Measurements from ENCODE around the gene LAMA2.
"Not testable (repeated sequence)": the region's sequence is repeated elsewhere in the genome, so short reads cannot be mapped to it uniquely, and the experiment has no call there.

The LAMA2 gene

GRCh38 chr6:129084406-129084805, 201.5 kb downstream of the LAMA2 start:
- DNase-seq: no peak

GRCh38 chr6:129088481-129088880, 205.5 kb downstream of the LAMA2 start:
- DNase-seq: not testable (repeated sequence)

- no peak for DNase-seq
Observed at GRCh38 chr6:129089357-129089756, 206.4 kb downstream of the LAMA2 start.

GRCh38 chr6:129094147-129094546, 211.2 kb downstream of the LAMA2 start:
- no peak for DNase-seq

- no peak for DNase-seq
Observed at GRCh38 chr6:129096651-129097290, 213.8 kb downstream of the LAMA2 start.

- DNase-seq: no peak
Observed at GRCh38 chr6:129098061-129098553, 215.2 kb downstream of the LAMA2 start.

GRCh38 chr6:129099696-129100095, 216.8 kb downstream of the LAMA2 start:
- no peak for DNase-seq

GRCh38 chr6:129100164-129100563, 217.2 kb downstream of the LAMA2 start:
- no peak for DNase-seq

- no peak for DNase-seq
Observed at GRCh38 chr6:129102741-129103140, 219.8 kb downstream of the LAMA2 start.

GRCh38 chr6:129104131-129104530, 221.2 kb downstream of the LAMA2 start:
- DNase-seq: no peak

GRCh38 chr6:129104560-129104959, 221.6 kb downstream of the LAMA2 start:
- no peak for DNase-seq

GRCh38 chr6:129105035-129105434, 222.1 kb downstream of the LAMA2 start:
- no peak for DNase-seq

GRCh38 chr6:129105793-129106192, 222.9 kb downstream of the LAMA2 start:
- no peak for DNase-seq

GRCh38 chr6:129108337-129108736, 225.4 kb downstream of the LAMA2 start:
- DNase-seq: no peak

GRCh38 chr6:129110690-129111343, 227.9 kb downstream of the LAMA2 start:
- no peak for DNase-seq

GRCh38 chr6:129111346-129111745, 228.4 kb downstream of the LAMA2 start:
- no peak for DNase-seq

GRCh38 chr6:129111853-129112252, 228.9 kb downstream of the LAMA2 start:
- DNase-seq: no peak

- DNase-seq: no peak
Observed at GRCh38 chr6:129112591-129112990, 229.7 kb downstream of the LAMA2 start.

- no peak for DNase-seq
Observed at GRCh38 chr6:129113637-129114036, 230.7 kb downstream of the LAMA2 start.

- DNase-seq: no peak
Observed at GRCh38 chr6:129114636-129115391, 231.9 kb downstream of the LAMA2 start.

GRCh38 chr6:129115471-129115870, 232.5 kb downstream of the LAMA2 start:
- no peak for DNase-seq

GRCh38 chr6:129117355-129117754, 234.4 kb downstream of the LAMA2 start:
- DNase-seq: no peak

GRCh38 chr6:129120856-129121638, 238.1 kb downstream of the LAMA2 start:
- DNase-seq: no peak
